Retinal pigment epithelial cell (primary cell): ENCODE results near the gene ZSCAN16.

Experiments
- DNase-seq: peaks from one replicate; pipeline ENCODE4 v3.0.0-alpha.2; 2010; ENCODE audit warnings: low read depth
- H3K4me3 ChIP-seq: 2 replicates; pipeline ENCODE4 v1.5.1; 2011; ENCODE audit warnings: mild to moderate bottlenecking, low read length, control low read depth, moderate library complexity
- TF ChIP-seq, protein P1 (sequence below): conservative IDR thresholded peaks from 2 replicates; pipeline ENCODE4 v1.5.1; 2011; ENCODE audit warnings: low read depth, low read length, control low read depth, inconsistent platforms

ZSCAN16 gene

DNA sequence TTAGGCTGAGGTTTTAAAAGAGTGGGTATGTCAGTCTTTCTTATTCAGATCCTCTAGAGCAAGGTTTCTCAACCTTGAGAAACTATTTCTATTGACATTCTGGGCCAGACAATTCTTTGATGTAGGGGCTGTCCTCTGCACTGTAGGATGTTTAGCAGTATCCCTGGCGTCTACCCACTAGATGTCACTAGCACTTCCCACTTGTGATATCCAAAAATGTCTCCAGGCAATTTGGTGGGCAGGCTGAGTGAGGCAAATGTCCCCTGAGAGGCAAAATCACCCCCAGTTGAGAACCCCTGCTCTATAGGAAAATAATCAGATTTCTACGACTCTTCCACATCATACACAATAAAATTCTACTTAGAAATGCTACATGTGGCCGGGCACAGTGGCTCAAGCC, 9.6 kb downstream of the ZSCAN16 start:
- TF ChIP-seq, protein P1, sequence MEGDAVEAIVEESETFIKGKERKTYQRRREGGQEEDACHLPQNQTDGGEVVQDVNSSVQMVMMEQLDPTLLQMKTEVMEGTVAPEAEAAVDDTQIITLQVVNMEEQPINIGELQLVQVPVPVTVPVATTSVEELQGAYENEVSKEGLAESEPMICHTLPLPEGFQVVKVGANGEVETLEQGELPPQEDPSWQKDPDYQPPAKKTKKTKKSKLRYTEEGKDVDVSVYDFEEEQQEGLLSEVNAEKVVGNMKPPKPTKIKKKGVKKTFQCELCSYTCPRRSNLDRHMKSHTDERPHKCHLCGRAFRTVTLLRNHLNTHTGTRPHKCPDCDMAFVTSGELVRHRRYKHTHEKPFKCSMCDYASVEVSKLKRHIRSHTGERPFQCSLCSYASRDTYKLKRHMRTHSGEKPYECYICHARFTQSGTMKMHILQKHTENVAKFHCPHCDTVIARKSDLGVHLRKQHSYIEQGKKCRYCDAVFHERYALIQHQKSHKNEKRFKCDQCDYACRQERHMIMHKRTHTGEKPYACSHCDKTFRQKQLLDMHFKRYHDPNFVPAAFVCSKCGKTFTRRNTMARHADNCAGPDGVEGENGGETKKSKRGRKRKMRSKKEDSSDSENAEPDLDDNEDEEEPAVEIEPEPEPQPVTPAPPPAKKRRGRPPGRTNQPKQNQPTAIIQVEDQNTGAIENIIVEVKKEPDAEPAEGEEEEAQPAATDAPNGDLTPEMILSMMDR, result peak; percentile 56
- DNase-seq, result no peak
- no peak overlapping the region for H3K4me3 ChIP-seq

DNA sequence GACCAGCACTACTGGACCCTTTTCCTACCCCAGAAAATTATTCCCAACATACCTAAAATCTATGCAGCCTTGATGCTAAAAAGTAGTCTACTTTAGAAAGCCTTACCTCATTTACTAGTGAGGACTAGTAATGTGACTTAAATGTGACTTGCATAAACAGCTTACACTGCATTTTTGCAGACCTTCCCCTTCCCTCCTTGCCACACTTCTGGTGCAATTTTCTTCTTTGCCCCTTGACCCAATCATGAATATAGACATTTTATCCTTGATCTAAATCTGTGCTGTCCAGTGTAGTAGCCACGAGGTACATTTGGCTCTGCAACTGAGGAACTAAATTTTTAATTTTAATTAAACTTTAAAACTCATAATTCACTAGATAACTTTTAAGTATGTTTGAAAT, 10.3 kb downstream of the ZSCAN16 start:
- TF ChIP-seq, protein P1, result no peak
- H3K4me3 ChIP-seq, result no peak overlapping the region
- no peak for DNase-seq

DNA sequence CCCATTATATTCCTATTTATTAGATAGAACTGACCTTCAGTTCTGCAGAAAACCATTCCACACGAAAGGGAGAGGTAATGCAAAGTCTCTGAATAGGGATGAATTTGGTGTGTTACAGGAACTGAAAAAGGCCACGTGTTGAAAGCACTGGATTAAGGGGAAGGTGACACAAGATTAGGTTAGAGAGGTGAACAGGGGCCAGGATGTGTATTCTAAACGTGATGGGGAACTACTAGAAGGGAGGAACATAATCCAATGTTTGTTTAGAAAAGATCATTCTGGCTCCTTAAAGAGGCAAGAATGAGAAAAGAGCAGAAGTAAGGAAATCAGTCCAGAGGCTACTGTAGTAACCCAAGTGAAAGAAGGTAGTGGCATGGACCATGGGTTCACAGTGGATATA, 11.0 kb downstream of the ZSCAN16 start:
- no peak for DNase-seq
- TF ChIP-seq, protein P1, result no peak
- H3K4me3 ChIP-seq, result peak overlapping the region; percentile 78

DNA sequence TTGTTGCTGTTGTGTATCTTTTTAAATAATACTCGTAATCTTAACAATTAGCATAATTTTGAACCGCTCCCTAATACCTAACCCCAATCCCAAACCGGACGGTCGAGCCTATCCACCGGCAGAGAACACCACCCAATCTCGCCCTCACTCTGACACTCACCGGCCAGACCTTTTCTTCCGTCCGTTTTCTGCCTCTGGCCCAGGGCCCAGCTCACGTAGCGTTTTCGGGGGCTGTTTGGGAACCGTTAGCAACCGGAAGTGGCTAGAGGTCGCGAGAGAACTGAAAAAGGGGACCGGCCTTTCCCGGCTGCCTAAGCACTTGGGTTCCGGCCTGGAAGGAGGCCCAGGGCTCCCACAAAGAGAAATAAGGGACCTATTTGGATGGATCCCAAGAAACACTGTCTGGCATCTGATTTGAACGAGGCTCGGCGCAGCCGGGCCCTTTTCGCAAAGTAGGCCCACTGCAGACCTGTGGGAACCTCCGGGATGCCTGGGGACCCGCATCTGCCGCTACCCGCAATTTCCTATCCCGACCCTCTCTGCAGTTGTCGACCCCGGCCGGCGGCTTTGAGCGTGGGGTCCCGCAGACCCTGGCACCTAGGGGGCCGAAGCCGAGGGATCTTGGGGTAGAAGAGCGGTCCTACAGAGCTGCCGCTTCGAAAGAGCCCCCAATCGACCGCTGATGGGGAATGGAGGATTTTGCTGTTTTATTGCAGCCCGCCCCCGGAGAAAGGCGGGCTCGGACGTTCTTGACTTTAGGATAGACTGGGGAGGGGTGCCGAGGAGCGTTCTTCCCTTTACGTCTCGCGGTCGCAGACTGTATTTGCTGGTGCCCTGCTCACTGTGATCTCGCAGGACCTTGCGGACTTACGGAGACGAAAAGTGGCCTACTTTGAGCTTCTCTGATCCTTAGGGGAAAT, 12.4 kb downstream of the ZSCAN16 start:
- H3K4me3 ChIP-seq, result peak overlapping the region; percentile 78
- peak; percentile 88 for DNase-seq
- TF ChIP-seq, protein P1, result no peak

DNA sequence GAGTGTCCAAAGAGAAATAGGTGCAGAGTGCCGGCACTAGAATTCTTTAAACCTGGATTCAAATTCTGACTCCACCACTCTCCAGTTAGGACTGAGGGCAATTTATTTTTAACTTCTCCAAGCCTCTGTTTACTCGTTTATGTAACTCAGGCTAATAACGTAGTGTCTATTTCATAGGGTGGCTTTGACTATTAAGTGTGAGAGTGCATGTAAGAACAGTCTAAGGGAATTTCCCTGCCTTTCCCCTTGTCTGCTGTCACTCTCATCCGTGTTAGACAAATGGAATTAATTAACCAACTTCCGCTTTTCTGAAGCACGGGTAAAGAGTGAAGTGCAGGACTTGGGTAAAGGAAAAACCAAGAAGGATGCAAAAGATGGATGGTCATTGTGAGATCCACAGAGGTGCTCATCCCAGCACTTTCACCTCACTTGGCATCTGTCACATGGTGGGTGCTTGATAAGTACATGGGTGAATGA, 13.1 kb downstream of the ZSCAN16 start:
- no peak for DNase-seq

DNA sequence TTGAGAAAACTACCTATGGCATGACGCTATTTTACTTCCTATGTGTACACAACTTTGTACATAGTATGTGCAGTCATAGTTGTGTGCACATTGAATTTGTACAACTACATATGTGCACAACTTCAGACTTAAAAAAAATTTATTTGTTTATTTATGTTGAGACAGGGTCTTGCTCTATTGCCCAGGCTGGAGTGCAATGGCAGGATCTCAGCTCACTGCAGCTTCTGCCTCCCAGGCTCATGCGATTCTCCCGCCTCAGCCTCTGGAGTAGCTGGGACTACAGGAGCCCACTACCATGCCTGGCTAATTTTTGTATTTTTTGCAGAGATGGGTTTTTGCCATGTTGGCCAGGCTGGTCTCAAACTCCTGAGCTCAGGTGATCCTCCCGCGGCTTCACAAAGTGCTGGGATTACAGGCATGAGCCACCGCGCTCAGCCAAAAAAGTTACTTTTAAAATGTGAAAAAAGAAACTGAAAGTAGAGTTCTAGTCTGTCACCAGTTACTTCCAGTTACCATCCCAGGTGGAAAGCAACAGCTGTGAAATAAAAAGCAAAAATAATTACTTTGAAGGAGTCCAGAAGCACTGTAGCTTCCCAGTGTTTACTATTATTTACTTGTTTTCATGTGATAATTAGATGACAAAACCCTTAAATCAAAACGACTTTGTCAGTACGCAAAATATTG, 15.6 kb downstream of the ZSCAN16 start:
- no peak overlapping the region for H3K4me3 ChIP-seq
- DNase-seq, result no peak
- TF ChIP-seq, protein P1, result no peak

More for the DNA sequence above, 13.1 kb downstream of the ZSCAN16 start:
- TF ChIP-seq, protein P1, result no peak
- peak overlapping the region; percentile 78 for H3K4me3 ChIP-seq
